ENCODE measurements around the gene ANGPT4. TPM values are rescaled to one million over a fixed set of nuclear protein-coding genes. Genes with fewer than 3 reads are reported as not detected.

The ANGPT4 gene
- total RNA-seq, 1 donor from 2014 or later = 0.06 TPM

DNA sequence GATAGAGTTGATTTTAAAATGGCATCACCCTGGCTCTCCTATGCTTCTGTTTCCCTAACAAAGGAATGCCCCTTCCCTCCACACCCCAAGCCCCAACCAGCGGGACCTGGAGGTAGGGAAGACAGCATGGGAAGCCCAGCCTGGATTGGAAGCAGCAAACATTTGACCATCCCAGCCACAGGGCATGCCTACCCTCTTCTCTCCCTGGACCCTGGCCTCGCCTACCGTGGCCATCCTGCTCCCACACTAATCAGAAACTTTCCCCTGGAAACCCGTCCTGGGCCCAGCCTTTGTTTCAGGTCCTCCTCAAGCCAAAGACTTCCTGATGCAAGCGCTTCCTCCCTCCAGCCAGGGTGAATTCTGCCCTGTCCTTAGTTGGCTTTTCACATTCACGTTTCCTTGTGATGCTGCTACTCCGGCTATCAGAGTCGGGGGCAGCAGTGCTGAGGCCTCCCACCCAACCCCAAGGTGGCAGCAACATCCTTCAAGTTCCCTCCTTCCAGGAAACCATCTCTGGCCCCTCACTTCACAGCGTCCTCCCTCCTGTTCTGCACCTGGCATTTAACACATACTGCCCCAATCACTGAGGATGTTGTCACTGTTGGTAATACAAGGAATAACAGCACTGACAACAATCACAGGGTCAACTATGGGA is 18.2 kb upstream of the ANGPT4 start:
- Histone ChIP-seq H3K27ac (no peak overlapping the region), H3K9ac (no peak overlapping the region), H3K9me3 (ENCODE audit: low read depth) (peaks cover 17% of the 10 kb centered on the region), H3K36me3 (no peaks in the 10 kb centered on the region), H3K27me3 (no peaks in the 10 kb centered on the region), H3K4me3 (no peak overlapping the region), H4K20me1 (ENCODE audit: low read depth) (no peaks in the 10 kb centered on the region), H2AFZ (replicated peaks) (peak overlapping the region; percentile 34), H3K4me1 (no peaks in the 10 kb centered on the region), H3K79me2 (ENCODE audit: low read depth) (no peaks in the 10 kb centered on the region), H3F3A (ENCODE audit: low read depth) (no peaks in the 10 kb centered on the region), H3K4me2 (no peak overlapping the region)
- peaks cover 13% of the 10 kb centered on the region for H3K9me3 Mint-ChIP-seq
- H3K4me1 Mint-ChIP-seq = no peaks in the 10 kb centered on the region
- peak; percentile 10 for DNase-seq (ENCODE audit: low spot score)
- peaks cover 13% of the 10 kb centered on the region for H3K27me3 Mint-ChIP-seq (ENCODE audit: insufficient read depth, low read depth)
- H3K4me3 Mint-ChIP-seq = no peak overlapping the region
- H3K36me3 Mint-ChIP-seq = no peaks in the 10 kb centered on the region
- H3K27ac Mint-ChIP-seq = no peak overlapping the region
- TF ChIP-seq, protein P1, sequence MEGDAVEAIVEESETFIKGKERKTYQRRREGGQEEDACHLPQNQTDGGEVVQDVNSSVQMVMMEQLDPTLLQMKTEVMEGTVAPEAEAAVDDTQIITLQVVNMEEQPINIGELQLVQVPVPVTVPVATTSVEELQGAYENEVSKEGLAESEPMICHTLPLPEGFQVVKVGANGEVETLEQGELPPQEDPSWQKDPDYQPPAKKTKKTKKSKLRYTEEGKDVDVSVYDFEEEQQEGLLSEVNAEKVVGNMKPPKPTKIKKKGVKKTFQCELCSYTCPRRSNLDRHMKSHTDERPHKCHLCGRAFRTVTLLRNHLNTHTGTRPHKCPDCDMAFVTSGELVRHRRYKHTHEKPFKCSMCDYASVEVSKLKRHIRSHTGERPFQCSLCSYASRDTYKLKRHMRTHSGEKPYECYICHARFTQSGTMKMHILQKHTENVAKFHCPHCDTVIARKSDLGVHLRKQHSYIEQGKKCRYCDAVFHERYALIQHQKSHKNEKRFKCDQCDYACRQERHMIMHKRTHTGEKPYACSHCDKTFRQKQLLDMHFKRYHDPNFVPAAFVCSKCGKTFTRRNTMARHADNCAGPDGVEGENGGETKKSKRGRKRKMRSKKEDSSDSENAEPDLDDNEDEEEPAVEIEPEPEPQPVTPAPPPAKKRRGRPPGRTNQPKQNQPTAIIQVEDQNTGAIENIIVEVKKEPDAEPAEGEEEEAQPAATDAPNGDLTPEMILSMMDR (IDR thresholded peaks at IDR 0.05) = peak; percentile 6
- TF ChIP-seq EZH2phosphoT487 (IDR thresholded peaks at IDR 0.05) = no peak

DNA sequence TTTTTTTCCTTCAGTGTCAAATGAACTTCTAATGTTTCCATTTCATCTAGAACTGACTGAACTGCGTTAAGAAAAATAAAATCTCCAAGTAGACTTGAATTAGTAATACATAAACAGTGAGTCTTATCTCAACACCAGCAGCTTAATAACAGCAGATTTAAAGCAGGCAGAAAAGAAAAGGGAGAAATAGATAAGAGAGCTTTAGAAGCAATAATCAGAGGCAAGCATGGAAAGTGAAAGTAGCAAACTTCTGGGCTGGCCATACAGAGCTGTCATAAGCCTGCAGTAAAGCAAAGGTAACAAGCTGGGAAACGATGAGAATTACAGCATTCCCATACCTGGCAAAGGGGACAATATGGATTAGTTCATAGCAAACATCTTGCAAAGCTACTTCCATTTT is 16.9 kb upstream of the ANGPT4 start:
- no peaks in the 10 kb centered on the region for H3K4me1 Mint-ChIP-seq

GRCh38 chr20:931401-931800 is 15.3 kb upstream of the ANGPT4 start:
- Histone ChIP-seq H2AFZ (replicated peaks) (no peak overlapping the region), H3K9me3 (ENCODE audit: low read depth) (peaks cover 17% of the 10 kb centered on the region), H3K9ac (no peak overlapping the region), H3K4me2 (no peak overlapping the region), H3K4me3 (no peak overlapping the region), H3F3A (ENCODE audit: low read depth) (no peaks in the 10 kb centered on the region), H4K20me1 (ENCODE audit: low read depth) (no peaks in the 10 kb centered on the region), H3K79me2 (ENCODE audit: low read depth) (no peaks in the 10 kb centered on the region), H3K4me1 (no peaks in the 10 kb centered on the region), H3K36me3 (no peaks in the 10 kb centered on the region), H3K27me3 (no peaks in the 10 kb centered on the region), H3K27ac (no peak overlapping the region)
- peaks cover 13% of the 10 kb centered on the region for H3K9me3 Mint-ChIP-seq
- no peak overlapping the region for H3K27ac Mint-ChIP-seq
- H3K4me1 Mint-ChIP-seq = no peaks in the 10 kb centered on the region
- no peak for TF ChIP-seq EZH2phosphoT487 (IDR thresholded peaks at IDR 0.05)
- TF ChIP-seq, protein P1 (IDR thresholded peaks at IDR 0.05) = no peak
- no peak for TF ChIP-seq EZH2 (IDR thresholded peaks at IDR 0.05)
- H3K4me3 Mint-ChIP-seq = no peak overlapping the region
- H3K27me3 Mint-ChIP-seq (ENCODE audit: insufficient read depth, low read depth) = peaks cover 11% of the 10 kb centered on the region
- peak; percentile 53 for DNase-seq (ENCODE audit: low spot score)
- no peaks in the 10 kb centered on the region for H3K36me3 Mint-ChIP-seq

More for the DNA sequence above, 16.9 kb upstream of the ANGPT4 start:
- Histone ChIP-seq H3K79me2 (ENCODE audit: low read depth) (no peaks in the 10 kb centered on the region), H2AFZ (replicated peaks) (no peak overlapping the region), H3K4me2 (no peak overlapping the region), H3K4me3 (no peak overlapping the region), H3K9me3 (ENCODE audit: low read depth) (peaks cover 17% of the 10 kb centered on the region), H4K20me1 (ENCODE audit: low read depth) (no peaks in the 10 kb centered on the region), H3K36me3 (no peaks in the 10 kb centered on the region), H3K4me1 (no peaks in the 10 kb centered on the region), H3F3A (ENCODE audit: low read depth) (no peaks in the 10 kb centered on the region), H3K27me3 (no peaks in the 10 kb centered on the region), H3K9ac (no peak overlapping the region), H3K27ac (no peak overlapping the region)
- Mint-ChIP-seq H3K4me3 (no peak overlapping the region), H3K36me3 (no peaks in the 10 kb centered on the region), H3K9me3 (peaks cover 13% of the 10 kb centered on the region), H3K27me3 (ENCODE audit: insufficient read depth, low read depth) (peaks cover 13% of the 10 kb centered on the region), H3K27ac (no peak overlapping the region)
- no peak for TF ChIP-seq EZH2phosphoT487 (IDR thresholded peaks at IDR 0.05)
- no peak for TF ChIP-seq EZH2 (IDR thresholded peaks at IDR 0.05)
- no peak for DNase-seq (ENCODE audit: low spot score)

GRCh38 chr20:926670-927069 is 10.5 kb upstream of the ANGPT4 start:
- Histone ChIP-seq H3K9me3 (ENCODE audit: low read depth) (peaks cover 10% of the 10 kb centered on the region), H3K9ac (no peak overlapping the region), H4K20me1 (ENCODE audit: low read depth) (no peaks in the 10 kb centered on the region), H3K4me1 (no peaks in the 10 kb centered on the region), H3K4me3 (no peak overlapping the region), H3K36me3 (no peaks in the 10 kb centered on the region), H3K79me2 (ENCODE audit: low read depth) (no peaks in the 10 kb centered on the region), H3F3A (ENCODE audit: low read depth) (no peaks in the 10 kb centered on the region), H3K4me2 (no peak overlapping the region), H3K27me3 (no peaks in the 10 kb centered on the region), H2AFZ (replicated peaks) (no peak overlapping the region), H3K27ac (no peak overlapping the region)
- peaks cover 10% of the 10 kb centered on the region for H3K9me3 Mint-ChIP-seq
- no peaks in the 10 kb centered on the region for H3K4me1 Mint-ChIP-seq
- H3K36me3 Mint-ChIP-seq = no peaks in the 10 kb centered on the region
- DNase-seq (ENCODE audit: low spot score) = no peak
- H3K27ac Mint-ChIP-seq = no peak overlapping the region
- H3K27me3 Mint-ChIP-seq (ENCODE audit: insufficient read depth, low read depth) = peaks cover 9% of the 10 kb centered on the region
- TF ChIP-seq EZH2phosphoT487 (IDR thresholded peaks at IDR 0.05) = no peak
- no peak for TF ChIP-seq EZH2 (IDR thresholded peaks at IDR 0.05)
- H3K4me3 Mint-ChIP-seq = no peak overlapping the region

Data from neural progenitor cell (in vitro differentiated cells).